Measurements from ENCODE around the gene COX8C.

GRCh38 chr14:93326196-93326595, 20.8 kb upstream of the COX8C start:
- no peak for TF ChIP-seq POLR2A (IDR thresholded peaks at IDR 0.05; ENCODE audit: low read length)
- TF ChIP-seq GATA1 (IDR thresholded peaks at IDR 0.05; ENCODE audit: low read depth, low read length), result no peak
